COLO829 (cell line): Measurements from ENCODE around the gene CBLB.
"Not testable (repeated sequence)": the region's sequence is repeated elsewhere in the genome, so short reads cannot be mapped to it uniquely, and the experiment has no call there.

Experiments
- DNase-seq: peaks from one replicate; pipeline ENCODE4 v3.0.0; 2012; ENCODE audit warnings: low spot score

The CBLB gene

GRCh38 chr3:105816833-105817232 lies 52.0 kb downstream of the CBLB start:
- DNase-seq = no peak

- DNase-seq = not testable (repeated sequence)
Observed at GRCh38 chr3:105815331-105815730, 53.5 kb downstream of the CBLB start.

GRCh38 chr3:105813710-105814109 lies 55.1 kb downstream of the CBLB start:
- no peak for DNase-seq

GRCh38 chr3:105812194-105812586 lies 56.6 kb downstream of the CBLB start:
- DNase-seq = no peak

- DNase-seq = no peak
Observed at GRCh38 chr3:105811518-105812193, 57.2 kb downstream of the CBLB start.

- peak; percentile 64 for DNase-seq
Observed at GRCh38 chr3:105809208-105809888, 59.5 kb downstream of the CBLB start.

- no peak for DNase-seq
Observed at GRCh38 chr3:105807701-105808100, 61.1 kb downstream of the CBLB start.

- no peak for DNase-seq
Observed at GRCh38 chr3:105807146-105807545, 61.7 kb downstream of the CBLB start.

- peak; percentile 88 for DNase-seq
Observed at GRCh38 chr3:105806359-105806758, 62.5 kb downstream of the CBLB start.

- DNase-seq = no peak
Observed at GRCh38 chr3:105805404-105805803, 63.4 kb downstream of the CBLB start.

GRCh38 chr3:105802118-105802706 lies 66.6 kb downstream of the CBLB start:
- no peak for DNase-seq

GRCh38 chr3:105801397-105801796 lies 67.4 kb downstream of the CBLB start:
- DNase-seq = no peak

GRCh38 chr3:105800320-105800719 lies 68.5 kb downstream of the CBLB start:
- DNase-seq = no peak

GRCh38 chr3:105799286-105799685 lies 69.5 kb downstream of the CBLB start:
- no peak for DNase-seq

- no peak for DNase-seq
Observed at GRCh38 chr3:105798381-105798934, 70.4 kb downstream of the CBLB start.

GRCh38 chr3:105793040-105793439 lies 75.8 kb downstream of the CBLB start:
- no peak for DNase-seq

GRCh38 chr3:105791919-105792786 lies 76.7 kb downstream of the CBLB start:
- peak; percentile 76 for DNase-seq

GRCh38 chr3:105791131-105791530 lies 77.7 kb downstream of the CBLB start:
- DNase-seq = no peak

- DNase-seq = no peak
Observed at GRCh38 chr3:105790534-105790933, 78.3 kb downstream of the CBLB start.

- no peak for DNase-seq
Observed at GRCh38 chr3:105788593-105788992, 80.2 kb downstream of the CBLB start.

- no peak for DNase-seq
Observed at GRCh38 chr3:105787453-105787852, 81.4 kb downstream of the CBLB start.

GRCh38 chr3:105786990-105787389 lies 81.8 kb downstream of the CBLB start:
- no peak for DNase-seq
